Activated T-helper 9 cell treated with anti-CD3 and anti-CD28 coated beads, Interleukin-2, amount 50 U/mL, for 16 hours (primary cell): ENCODE data around the gene NEK5.
"Not testable (repeated sequence)": the region's sequence is repeated elsewhere in the genome, so short reads cannot be mapped to it uniquely, and the experiment has no call there.

Source experiments
- DNase-seq: peaks from one replicate; pipeline ENCODE4 v3.0.0-alpha.2; 2020; ENCODE audit warnings: low read depth

The NEK5 gene

DNA sequence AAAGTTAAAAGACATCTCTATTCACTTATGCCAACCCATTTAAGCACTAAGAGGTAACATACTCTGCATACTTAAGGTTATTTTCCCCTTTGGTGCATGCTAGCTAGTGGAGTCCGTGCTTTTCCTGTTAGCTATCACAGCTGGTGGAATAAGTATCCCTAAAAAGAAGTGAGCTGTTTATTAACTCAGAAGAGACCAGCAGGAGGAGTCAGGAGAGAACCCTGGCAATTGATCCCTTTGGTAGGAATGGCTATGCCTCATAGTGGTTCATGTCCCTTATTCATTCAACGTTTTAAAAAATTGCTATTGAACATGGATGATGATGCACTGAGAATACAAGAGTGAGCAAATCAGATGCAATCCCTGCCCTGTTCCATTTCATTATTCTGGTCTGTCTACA lies 12.4 kb upstream of the NEK5 start:
- no peak for DNase-seq

DNA sequence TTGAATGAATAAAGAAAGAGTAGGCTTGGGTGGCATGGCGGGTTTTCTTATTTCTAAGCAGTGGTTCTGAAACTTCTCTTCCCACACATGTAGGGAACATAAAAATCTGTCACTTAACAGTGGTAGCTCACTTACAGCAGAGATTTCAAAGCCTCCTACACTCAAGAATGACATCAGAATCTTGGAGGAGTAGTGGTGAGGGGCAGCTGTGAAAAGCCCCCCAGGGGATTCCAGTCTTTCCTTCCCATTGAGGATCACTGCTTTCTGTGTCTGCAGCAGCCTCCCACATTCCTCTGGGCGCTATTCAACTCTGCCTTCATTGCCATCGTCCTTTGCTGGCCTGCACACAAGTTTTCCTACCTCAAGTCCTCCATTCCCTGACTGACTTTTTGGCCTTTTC lies 8.6 kb upstream of the NEK5 start:
- DNase-seq = no peak

DNA sequence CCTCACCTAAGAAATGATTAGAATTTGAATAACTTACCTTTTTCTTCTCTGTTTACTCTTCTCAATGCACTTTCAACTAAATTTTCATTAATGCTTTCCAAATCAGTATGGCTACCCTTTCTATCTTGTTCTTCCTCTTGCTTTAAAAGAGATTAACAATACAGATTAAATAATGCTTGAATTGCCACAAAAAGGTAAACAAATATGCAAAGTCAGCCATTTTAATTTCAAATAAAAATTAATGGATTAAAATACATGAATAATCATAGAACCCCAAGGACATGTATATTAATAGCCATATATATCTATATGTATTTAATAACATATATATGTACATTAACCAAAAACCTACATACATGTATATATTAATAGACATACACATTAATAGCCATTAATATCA lies 7.9 kb upstream of the NEK5 start:
- DNase-seq = no peak

DNA sequence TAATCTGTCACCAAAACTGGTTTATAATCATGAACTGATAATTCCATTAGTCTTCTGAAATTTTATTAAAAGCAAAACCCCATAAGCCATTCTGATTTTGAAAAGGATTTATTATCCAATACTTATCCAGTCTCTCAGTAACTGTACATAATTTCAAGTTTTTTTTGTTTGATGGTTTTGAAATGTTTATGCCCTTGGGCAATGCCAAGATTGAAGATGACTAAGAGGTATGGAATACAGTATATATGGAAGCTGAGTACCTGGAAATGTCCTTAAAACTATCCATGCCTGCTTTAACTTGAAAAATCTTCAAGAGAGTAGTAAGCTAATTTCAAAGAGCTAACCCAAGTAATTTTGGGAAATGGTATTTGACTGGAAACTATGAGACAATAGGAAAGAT lies 1.8 kb upstream of the NEK5 start:
- DNase-seq = no peak

DNA sequence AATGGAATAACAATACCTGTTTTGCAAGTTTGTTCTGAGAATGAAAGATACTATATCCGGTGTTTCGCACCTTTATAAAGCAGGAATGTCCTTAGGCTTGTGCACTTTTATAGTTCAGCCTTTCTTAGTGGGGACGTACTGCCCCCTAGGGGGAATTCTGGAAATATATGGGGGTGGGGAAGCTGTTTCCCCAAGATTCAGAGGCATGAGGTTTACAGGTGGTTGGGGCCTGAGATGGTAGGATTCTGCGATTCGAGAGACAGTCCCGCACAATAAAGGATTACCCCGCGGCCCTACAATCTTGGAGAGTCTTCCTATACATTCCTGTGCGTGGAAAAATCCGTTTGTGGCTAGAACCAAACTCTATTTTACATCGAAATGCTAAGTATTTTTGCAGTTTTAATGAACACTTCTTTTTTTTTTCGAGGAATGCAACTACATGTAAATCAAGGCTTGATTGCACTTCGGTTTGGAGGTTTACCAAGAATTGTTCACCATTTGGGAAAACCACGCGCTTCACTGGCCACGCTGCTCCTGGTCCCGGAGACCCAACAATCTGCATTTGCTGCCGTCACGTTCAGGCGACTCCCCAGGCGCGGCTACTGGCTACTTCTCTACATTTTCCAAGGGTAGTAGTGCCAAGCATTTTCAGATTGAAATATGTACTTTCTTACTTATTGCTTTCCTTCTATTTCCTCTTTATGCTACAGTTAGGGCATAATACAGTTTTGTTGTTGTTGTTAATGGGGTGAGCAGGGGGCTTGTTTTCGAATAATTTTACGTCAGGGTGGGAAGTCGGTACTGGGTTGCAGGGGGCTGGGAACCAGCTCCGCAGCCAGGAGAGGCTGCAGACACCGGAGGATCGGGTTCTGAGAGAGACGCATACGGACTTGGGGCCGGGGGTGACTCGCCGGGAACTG lies 830 bp downstream of the NEK5 start:
- DNase-seq = peak; percentile 23

DNA sequence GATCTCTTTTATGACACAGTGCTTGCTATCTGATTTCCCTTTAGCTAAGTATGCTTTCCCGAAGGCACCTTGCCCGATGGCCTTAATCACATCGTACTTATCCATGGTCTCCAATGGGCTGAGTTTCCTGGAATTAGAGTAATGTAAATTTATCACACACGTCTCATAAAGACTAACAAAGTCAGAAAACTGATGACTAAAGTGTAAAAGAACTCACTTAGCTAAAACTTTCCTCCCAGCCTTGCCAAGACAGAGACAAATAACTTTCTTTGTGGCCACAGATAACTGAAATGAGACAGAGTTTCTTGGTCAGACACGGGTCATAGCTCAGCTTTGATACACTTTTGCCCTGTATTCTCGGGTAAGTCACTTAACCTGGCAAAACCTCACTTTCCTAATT lies 1.5 kb downstream of the NEK5 start:
- no peak for DNase-seq

DNA sequence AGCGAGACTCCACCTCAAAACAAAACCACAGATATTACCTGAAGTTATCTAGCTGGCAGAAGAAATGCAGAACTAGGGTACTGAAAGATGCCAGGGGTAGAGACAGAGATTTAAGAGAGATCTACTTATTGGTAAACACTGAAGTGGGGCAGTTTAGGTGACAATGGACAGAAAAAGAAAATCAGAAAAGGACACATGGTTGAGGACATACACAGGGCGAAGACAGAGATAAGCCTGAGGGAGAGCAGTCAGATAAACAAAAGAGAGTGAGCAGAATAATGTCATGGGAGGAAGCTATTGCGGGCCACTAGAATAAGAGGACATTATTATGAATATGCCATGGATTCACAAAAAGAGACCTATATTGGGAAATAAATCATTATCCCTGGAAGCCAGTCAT lies 3.3 kb downstream of the NEK5 start:
- no peak for DNase-seq

DNA sequence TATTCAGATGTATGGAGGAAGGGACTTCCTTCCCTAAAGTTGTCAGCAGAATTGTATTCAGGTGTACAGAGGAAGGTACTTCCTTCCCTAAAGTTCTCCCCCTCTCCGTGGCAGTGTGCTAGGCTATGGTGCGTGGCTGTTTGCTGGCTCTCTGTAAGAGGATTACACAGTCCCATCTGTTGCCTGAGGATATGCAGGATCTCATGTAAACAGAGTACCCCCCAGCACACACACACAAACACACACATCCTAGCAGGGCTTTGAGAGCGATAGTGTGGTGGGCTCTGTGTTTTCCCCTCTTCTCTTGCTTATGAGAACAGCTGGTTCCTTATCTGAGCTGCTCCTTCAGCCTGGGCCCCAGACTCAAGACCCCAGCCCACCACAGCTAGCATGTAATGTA lies 10.3 kb downstream of the NEK5 start:
- no peak for DNase-seq

DNA sequence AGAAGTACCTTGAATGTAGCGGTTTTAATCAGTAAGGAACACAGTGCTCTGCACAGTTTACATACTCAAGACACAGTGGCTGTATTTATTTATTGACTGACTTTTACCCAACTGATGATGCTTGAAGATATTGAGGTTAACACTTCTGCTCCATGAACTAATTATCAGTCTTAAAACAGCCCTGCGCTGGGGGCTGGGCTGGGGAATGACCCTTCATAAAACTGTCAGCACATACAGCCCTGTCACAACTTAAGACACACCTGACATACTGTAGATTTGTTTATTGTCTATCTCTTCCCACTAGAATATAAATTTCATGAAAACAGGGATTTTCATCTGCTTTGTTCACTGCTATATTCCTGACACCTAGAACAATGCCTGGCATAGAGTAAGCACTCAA lies 10.8 kb downstream of the NEK5 start:
- no peak for DNase-seq

DNA sequence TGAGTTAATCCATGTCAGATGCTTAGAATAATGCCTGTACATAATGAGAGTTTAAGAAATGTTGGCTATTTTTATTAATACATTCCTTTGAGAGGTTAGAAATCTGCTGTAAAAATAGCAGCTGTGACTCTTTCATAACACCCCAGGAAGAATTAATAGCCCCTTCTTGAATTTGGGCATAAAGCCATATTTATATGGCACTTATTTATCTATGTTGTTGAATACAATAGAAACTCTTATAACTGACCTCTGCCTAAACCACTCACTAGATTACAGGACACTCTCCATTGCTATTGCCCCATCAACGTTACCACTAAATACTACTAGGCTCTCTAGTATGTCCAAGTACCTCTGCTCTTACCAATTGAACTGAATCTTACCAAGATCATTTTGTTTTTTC lies 16.3 kb downstream of the NEK5 start:
- no peak for DNase-seq

DNA sequence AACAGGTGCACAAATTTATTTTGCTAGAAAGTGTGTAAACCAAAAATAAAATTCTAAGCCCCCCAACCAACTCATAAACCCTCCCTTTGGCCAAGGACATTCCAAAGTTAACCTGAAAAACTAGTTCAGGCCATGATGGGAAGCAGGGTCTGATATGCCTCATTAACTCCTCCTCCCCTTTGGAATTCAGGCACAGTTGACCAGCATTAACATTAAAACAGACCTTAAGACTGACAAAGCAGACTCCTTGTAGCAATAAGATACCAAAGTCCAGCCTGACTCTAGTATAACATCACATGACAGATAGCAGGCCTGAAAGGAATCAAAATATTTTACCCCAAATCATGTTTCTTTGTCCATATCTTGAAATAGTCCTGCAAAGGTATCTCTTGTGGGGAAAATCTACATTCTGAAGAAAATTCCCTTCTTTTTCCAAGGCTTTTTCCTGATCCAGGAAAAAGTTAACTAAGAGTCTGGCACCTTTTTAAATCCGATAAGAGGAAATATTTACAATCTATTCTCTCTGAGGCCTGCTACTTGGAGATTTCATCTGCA lies 19.7 kb downstream of the NEK5 start:
- no peak for DNase-seq

DNA sequence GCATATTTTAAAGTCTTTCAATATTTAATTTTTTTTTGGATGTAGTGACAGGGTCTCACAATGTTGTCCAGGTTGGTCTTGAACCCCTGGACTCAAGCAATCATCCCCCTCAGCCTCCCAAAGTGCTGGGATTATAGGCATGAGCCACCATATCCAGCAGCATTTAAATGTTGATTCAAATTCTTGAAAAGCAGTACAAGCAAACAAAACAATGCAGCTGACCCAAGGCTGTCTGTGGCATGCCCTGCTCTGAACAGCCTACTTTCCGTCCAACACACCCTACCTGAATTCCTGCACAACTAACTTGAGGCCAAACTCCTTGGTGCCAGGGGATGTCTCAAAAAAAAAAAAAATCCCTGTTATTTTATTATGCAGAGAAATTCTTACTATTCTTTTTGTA lies 23.0 kb downstream of the NEK5 start:
- DNase-seq = no peak

DNA sequence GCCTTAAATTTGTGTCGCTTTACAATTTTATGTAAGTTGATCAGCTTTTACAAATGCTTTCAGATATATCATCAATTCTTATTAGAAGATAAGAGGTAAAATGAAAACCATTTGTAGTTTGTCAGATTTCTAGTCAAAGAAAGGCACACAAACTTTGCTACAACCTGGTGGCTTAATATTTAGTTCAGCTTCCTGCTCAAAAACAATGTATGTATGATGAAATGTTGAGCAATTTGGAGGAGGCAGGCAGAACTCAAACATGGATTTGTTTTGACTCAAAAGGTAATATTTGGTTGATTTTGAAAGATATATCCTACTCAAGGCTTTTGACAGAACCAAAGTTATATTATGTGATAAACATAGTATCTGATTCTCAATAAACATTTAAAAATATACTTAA lies 24.2 kb downstream of the NEK5 start:
- no peak for DNase-seq

DNA sequence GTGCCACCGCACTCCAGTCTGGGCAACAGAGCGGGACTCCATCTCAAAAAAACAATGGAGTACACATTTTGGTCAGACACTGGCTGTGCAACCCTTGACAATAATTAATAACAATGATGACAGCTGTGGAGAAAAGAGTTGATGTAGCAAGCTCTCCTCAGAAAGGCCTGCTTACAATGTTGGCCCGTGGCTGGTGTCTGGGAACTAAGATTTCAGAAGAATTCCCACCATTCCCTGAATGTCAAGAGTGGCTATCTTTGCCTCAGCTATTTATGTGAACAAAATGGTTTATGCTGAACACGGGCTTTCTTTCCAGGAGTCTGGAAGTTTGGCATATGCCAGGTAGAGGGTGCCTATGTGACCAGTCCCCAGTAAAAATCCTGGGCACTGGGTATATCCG lies 25.5 kb downstream of the NEK5 start:
- no peak for DNase-seq

DNA sequence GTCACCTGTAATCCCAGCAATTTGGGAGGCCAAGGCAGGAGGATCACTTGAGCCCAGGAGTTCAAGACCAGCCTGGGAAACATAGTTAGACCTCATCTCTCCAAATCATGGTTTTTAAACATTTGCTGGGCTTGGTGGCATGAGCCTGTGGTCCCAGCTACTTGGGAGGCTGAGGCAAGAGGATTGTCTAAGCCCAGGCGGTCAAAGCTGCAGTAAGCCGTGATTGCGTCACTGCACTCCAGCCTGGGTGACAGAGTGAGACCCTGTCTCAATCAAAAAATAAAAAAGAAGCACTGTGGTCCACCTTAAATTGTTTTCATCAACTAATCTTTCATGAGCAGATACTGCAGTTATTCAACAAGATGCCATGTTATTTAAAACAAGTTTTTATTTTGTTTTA lies 26.4 kb downstream of the NEK5 start:
- not testable (repeated sequence) for DNase-seq

DNA sequence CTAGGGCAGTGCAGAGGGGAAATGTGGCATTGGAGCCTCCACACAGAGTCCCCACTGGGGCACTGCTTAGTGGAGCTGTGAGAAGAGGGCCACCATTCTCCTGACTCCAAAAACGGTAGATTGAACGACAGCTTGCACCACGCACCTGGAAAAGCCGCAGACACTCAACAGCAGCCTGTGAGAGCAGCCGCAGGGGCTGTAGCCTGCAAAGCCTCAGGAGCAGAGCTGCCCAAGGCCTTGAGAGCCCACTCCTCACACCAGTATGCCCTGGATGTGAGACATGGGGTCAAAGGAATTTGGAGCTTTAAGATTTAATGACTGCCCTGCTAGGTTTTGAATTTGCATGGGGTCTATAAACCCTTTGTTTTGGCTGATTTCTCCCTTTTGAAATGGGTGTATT lies 31.7 kb downstream of the NEK5 start:
- no peak for DNase-seq

DNA sequence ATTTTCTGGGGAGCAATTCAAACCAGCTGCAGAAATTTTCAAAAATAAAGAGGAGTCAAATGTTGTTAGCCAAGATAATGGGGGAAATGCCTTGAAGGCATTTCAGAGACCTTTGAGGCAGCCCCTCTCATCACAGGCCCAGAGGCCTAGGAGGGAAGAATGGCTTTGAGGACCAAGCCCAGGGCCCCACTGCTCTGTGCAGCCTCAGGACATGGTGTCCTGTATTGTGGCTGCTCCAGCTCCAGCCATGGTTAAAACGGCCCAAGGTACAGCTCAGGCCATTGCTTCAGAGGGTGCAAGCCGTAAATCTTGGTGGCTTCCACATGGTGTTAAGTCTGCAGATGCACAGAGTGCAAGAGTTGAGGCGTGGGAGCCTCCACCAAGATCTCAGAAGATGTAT lies 32.1 kb downstream of the NEK5 start:
- DNase-seq = no peak

DNA sequence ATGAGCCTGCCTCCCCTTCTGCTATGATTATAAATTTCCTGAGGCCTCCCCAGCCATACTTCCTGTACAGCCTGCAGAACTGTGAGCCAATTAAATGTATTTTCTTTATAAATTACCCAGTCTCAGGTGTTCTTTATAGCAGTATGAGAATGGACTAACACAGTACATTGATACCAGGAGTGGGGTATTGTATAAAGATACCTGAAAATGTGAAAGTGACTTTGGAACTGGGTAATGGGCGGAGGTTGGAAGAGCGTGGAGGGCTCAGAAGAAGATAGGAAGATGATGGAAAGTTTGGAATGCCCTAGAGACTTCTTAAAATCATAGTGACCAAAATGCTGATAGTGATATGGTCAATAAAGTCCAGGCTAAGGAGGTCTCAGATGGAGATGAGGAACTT lies 32.8 kb downstream of the NEK5 start:
- no peak for DNase-seq

DNA sequence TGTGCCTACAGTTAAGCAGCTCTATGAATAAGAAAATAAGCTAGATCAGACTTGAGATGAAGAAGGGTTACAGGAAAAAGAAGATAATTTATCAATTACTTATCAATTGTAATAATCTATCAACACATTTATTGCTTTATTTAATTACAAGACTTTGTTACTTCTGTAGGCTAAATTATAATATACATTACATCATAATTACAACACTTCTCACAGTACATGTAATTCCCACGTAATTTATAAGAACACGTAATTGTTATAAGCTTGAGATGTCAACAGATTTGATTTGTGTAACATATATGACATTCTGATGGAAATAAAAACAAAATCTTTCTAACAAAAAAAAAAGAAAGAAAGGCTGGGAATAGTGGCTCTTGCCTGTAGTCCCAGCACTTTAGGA lies 36.8 kb downstream of the NEK5 start:
- DNase-seq = no peak

DNA sequence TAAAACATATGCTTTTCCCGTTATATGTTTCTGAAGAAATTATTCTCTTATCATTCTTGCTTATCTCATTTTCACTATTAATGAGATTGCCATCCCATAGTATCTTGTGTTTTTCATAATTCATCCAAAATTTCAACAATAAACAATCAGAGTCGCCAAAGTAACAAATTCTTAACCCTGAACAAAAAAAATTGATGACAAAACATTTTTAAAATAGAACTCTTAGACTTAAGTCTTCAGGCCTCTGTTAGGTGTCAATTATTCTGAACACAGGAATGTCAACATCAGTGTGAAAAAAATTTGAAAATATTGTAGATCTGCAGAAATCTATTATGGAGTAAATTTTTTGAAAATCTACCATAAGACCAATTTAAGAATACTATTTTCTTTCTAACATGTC lies 37.4 kb downstream of the NEK5 start:
- no peak for DNase-seq

DNA sequence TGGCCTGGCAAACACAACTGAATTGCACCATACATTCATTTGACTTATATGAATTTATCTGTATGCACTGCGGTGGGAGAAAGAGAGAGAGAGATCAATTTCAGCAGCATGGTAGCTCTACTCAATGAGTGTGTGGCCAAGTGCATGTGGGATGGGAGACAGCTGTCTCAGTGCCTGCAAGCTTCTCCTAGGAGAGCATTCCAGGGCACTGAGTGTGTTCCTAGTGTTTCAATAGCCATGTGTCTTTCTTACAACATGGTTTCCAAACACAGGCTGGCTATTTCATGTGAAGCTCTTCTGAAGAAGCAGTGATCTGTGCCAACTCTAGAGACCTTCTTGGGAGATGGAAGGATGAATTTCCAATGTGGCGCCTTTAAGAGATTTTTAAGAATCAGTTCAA lies 43.5 kb downstream of the NEK5 start:
- DNase-seq = no peak

DNA sequence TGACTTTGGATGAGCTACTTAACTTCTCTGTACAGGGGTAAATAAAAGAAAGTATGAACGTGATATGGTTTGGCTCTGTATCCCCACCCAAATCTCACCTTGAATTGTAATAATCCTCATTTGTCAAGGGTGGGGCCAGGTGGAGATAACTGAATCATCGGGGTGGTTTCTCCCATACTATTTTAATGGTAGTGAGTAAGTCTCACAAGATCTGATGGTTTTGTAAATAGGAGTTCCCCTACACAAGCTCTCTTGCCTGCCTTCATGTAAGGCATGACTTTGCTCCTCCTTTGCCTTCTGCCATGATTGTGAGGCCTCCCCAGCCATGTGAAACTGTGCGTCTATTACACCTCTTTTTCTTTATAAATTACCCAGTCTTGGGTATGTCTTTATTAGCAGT lies 43.9 kb downstream of the NEK5 start:
- DNase-seq = not testable (repeated sequence)

DNA sequence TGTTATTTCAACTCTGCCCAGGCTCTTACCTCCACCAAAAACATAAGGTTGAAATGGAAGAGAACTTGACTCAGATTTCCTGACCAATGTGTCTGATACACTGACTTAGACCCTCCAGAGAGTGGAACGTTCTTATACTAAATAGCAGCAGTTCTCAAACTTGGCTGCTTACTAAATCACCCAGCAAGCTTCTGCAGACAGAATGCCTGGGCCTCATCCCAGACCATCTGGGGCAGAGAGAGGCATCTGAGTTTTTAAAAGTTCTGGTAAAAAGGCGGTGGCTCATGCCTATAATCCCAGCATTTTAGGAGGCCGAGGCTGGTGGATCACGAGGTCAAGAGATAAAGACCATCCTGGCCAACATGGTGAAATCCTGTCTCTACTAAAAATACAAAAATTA lies 46.3 kb downstream of the NEK5 start:
- no peak for DNase-seq

DNA sequence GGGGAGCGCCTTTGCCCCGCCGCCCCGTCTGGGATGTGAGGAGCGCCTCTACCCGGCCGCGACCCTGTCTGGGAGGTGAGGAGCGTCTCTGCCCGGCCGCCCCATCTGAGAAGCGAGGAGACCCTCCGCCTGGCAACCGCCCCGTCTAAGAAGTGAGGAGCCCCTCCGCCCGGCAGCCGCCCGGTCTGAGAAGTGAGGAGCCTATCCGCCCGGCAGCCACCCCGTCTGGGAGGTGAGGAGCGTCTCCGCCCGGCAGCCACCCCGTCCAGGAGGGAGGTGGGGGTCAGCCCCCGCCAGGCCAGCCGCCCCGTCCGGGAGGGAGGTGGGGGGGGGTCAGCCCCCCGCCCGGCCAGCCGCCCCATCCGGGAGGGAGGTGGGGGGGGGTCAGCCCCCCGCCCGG lies 49.0 kb downstream of the NEK5 start:
- not testable (repeated sequence) for DNase-seq
